ENCODE data around the gene RPS21. TPM values are rescaled to one million over a fixed set of nuclear protein-coding genes. Genes with fewer than 3 reads are reported as not detected.

The RPS21 gene
- total and polyA plus RNA-seq, 9 of the 15 experiments (the other 6 are each of a cell fraction or from before 2014, with no cell fraction given), result 1,380 to 5,647 (median 3,091) TPM

DNA sequence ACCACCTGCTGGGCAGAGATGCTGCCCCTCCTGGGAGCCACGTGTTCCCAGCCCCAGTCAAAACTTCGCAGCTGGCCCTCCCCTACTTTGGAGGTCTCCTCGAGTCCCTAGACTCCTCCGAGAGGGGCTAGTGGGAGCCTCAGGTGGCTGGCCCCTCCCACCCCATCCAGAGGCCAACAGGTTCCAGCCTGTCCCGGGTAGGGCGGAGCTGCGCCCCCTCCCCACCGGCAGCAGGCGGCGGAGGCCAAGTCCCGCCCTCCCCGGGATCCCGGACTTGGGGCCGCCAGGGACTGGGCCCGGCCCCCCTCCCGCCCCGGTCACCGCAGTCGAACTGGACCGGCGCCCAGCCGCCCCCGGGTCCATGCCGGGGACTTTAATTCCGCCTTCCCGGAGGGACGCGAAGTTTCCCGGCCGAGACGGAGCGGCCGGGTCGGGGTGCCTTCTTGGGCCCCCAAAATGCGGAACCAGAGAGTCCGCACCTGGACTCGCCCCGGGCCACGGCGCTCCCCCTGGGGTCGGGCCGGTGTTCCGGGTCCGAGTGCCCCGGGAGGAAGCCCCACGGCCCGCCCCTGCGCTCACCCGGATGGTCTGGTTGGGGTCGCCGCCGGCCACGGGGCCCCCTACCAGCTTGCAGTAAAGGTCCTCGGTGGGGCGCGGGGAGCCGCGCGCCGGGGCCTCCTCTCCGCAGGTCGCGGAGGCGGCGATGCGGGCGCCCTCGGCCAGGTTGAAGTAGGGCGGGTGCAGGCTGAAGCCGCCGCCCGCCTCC lies 20.4 kb upstream of the RPS21 start (continued):
- TF ChIP-seq, protein P1, sequence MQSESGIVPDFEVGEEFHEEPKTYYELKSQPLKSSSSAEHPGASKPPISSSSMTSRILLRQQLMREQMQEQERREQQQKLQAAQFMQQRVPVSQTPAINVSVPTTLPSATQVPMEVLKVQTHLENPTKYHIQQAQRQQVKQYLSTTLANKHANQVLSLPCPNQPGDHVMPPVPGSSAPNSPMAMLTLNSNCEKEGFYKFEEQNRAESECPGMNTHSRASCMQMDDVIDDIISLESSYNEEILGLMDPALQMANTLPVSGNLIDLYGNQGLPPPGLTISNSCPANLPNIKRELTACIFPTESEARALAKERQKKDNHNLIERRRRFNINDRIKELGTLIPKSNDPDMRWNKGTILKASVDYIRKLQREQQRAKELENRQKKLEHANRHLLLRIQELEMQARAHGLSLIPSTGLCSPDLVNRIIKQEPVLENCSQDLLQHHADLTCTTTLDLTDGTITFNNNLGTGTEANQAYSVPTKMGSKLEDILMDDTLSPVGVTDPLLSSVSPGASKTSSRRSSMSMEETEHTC (IDR thresholded peaks at IDR 0.05), result no peak
- TF ChIP-seq DPF2 (IDR thresholded peaks at IDR 0.05) (no peak), ZNF224 (CRISPR knock-in tag; IDR thresholded peaks at IDR 0.05) (no peak), SOX6 (IDR thresholded peaks at IDR 0.05) (no peak), DMBX1 (CRISPR knock-in tag; IDR thresholded peaks at IDR 0.05; ENCODE audit: borderline replicate concordance) (no peak)
- TF ChIP-seq, protein P2, sequence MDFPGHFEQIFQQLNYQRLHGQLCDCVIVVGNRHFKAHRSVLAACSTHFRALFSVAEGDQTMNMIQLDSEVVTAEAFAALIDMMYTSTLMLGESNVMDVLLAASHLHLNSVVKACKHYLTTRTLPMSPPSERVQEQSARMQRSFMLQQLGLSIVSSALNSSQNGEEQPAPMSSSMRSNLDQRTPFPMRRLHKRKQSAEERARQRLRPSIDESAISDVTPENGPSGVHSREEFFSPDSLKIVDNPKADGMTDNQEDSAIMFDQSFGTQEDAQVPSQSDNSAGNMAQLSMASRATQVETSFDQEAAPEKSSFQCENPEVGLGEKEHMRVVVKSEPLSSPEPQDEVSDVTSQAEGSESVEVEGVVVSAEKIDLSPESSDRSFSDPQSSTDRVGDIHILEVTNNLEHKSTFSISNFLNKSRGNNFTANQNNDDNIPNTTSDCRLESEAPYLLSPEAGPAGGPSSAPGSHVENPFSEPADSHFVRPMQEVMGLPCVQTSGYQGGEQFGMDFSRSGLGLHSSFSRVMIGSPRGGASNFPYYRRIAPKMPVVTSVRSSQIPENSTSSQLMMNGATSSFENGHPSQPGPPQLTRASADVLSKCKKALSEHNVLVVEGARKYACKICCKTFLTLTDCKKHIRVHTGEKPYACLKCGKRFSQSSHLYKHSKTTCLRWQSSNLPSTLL (IDR thresholded peaks at IDR 0.05), result no peak
- TF ChIP-seq, protein P3, sequence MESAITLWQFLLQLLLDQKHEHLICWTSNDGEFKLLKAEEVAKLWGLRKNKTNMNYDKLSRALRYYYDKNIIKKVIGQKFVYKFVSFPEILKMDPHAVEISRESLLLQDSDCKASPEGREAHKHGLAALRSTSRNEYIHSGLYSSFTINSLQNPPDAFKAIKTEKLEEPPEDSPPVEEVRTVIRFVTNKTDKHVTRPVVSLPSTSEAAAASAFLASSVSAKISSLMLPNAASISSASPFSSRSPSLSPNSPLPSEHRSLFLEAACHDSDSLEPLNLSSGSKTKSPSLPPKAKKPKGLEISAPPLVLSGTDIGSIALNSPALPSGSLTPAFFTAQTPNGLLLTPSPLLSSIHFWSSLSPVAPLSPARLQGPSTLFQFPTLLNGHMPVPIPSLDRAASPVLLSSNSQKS (CRISPR knock-in tag; IDR thresholded peaks at IDR 0.05), result no peak
- TF ChIP-seq, protein P4, sequence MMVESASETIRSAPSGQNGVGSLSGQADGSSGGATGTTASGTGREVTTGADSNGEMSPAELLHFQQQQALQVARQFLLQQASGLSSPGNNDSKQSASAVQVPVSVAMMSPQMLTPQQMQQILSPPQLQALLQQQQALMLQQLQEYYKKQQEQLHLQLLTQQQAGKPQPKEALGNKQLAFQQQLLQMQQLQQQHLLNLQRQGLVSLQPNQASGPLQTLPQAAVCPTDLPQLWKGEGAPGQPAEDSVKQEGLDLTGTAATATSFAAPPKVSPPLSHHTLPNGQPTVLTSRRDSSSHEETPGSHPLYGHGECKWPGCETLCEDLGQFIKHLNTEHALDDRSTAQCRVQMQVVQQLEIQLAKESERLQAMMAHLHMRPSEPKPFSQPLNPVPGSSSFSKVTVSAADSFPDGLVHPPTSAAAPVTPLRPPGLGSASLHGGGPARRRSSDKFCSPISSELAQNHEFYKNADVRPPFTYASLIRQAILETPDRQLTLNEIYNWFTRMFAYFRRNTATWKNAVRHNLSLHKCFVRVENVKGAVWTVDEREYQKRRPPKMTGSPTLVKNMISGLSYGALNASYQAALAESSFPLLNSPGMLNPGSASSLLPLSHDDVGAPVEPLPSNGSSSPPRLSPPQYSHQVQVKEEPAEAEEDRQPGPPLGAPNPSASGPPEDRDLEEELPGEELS (CRISPR knock-in tag; IDR thresholded peaks at IDR 0.05; ENCODE audit: borderline replicate concordance), result no peak
